Heart left ventricle (tissue), 13 donors: ENCODE data around the gene RGS12.

Experiments used
- CTCF ChIP-seq, 12 donors: fragments of 200-600 bp; sonication (generic) in 4 of 12; IDR thresholded peaks; one replicate each; pipeline versions ENCODE4 v1.5.0 to v1.8.0; 2018 to 2022; ENCODE audit warnings: antibody characterized with exemption in 12 of 12, mild to moderate bottlenecking in 5 of 12
- POLR2A ChIP-seq, 2 donors: fragments of 450-650 bp; IDR thresholded peaks; one replicate each; pipeline ENCODE4 v1.6.1; 2017; ENCODE audit warnings: antibody characterized with exemption in 2 of 2, mild to moderate bottlenecking in 2 of 2, moderate library complexity in 2 of 2
- donor health status: ischemic (EF 13 %, LVEDD 7.1; RV severe dilation, severe dysfunction).
- donor health status: DM: no; HTN: yes; CAD: no.
- donor health status: DM: no; HTN: no; CAD: no.
- donor health status: ischemic (EF 25% LVEDD 6.9; RV normal size, moderate dysfunction).
- donor health status: ischemic (EF 25% LVEDD 5.7; RV mildly dilated, moderate dysfunction).
- donor health status: ischemic (EF 35%, LVEDD 5.7; RV mildly dilated, moderate dysfunction).
- donor health status: nonischemic (EF 11% LVEDD 7.7; RV severe dilation, severe dysfunction).
- donor health status: DM: yes; HTN: yes; CAD: no.
- donor health status: PGD.
- donor health status: ischemic (EF 29% LVEDD 5.4; RV normal size, mild dysfunction).
- donor health status: nonischemic (EF 23%, LVEDD 6.1; RV moderate dilation, normal function).

- TF ChIP-seq CTCF (IDR thresholded peaks at IDR 0.05) (no peak), POLR2A (IDR thresholded peaks at IDR 0.05) (no peak)
Measured at GRCh38 chr4:3306450-3306849, 13.6 kb downstream of the RGS12 start.
